Neural cell (in vitro differentiated cells): ENCODE data around the gene CCDC12. TPM values are rescaled to one million over a fixed set of nuclear protein-coding genes. Genes with fewer than 3 reads are reported as not detected.

Experiments
- H2AFZ ChIP-seq: fragments of 200-600, 300-800 bp; sonication (generic), shearing (Covaris generic); 2 replicates; pipeline ENCODE4 v1.6.0; 2014; ENCODE audit warnings: low read depth, mild to moderate bottlenecking, antibody characterized with exemption, low read length, moderate library complexity
- H3F3A ChIP-seq: fragments of 200-600 bp; shearing (Covaris generic); 2 replicates; pipeline ENCODE4 v1.6.1; 2016; ENCODE audit warnings: mild to moderate bottlenecking, moderate library complexity, mixed read lengths, antibody characterized with exemption, low read length; ENCODE audit not compliant: insufficient read depth, poor library complexity, severe bottlenecking
- H3K27ac ChIP-seq: fragments of 200-600, 300-800 bp; sonication (generic), shearing (Covaris generic); 2 replicates; pipeline ENCODE4 v1.5.1; 2014; ENCODE audit warnings: mild to moderate bottlenecking, low read length, moderate library complexity
- H3K27me3 ChIP-seq: fragments of 300-800, 200-600 bp; sonication (generic), shearing (Covaris generic); 2 replicates; pipeline ENCODE4 v1.6.0; 2014; ENCODE audit warnings: mild to moderate bottlenecking, low read depth, low read length, moderate library complexity; ENCODE audit not compliant: insufficient read depth
- H3K36me3 ChIP-seq: fragments of 300-800, 200-600 bp; sonication (generic), shearing (Covaris generic); 2 replicates; pipeline ENCODE4 v1.5.1; 2014; ENCODE audit warnings: mild to moderate bottlenecking, antibody characterized with exemption, low read length, moderate library complexity; ENCODE audit not compliant: insufficient read depth
- H3K4me2 ChIP-seq: fragments of 300-800, 200-600 bp; sonication (generic), shearing (Covaris generic); 2 replicates; pipeline ENCODE4 v1.6.0; 2014; ENCODE audit warnings: mild to moderate bottlenecking, low read length
- H3K4me3 ChIP-seq: fragments of 300-800, 200-600 bp; sonication (generic), shearing (Covaris generic); 2 replicates; pipeline ENCODE4 v1.5.1; 2014; ENCODE audit warnings: mild to moderate bottlenecking, low read length, moderate library complexity
- H3K79me2 ChIP-seq: fragments of 200-600 bp; shearing (Covaris generic); replicated peaks from 2 replicates; pipeline ENCODE4 v1.6.0; 2014; ENCODE audit warnings: mild to moderate bottlenecking, low read length, moderate library complexity; ENCODE audit not compliant: insufficient read depth
- H3K9ac ChIP-seq: fragments of 300-800, 200-600 bp; sonication (generic), shearing (Covaris generic); 2 replicates; pipeline ENCODE4 v1.6.1; 2016; ENCODE audit warnings: mild to moderate bottlenecking, low read length, mixed read lengths
- H3K9me2 ChIP-seq: fragments of 200-600 bp; shearing (Covaris generic); 2 replicates; pipeline ENCODE4 v1.6.1; 2016; ENCODE audit warnings: mild to moderate bottlenecking, low read length, mixed read lengths; ENCODE audit not compliant: insufficient read depth
- H3K9me3 ChIP-seq: fragments of 200-600, 300-800 bp; sonication (generic), shearing (Covaris generic); 2 replicates; pipeline ENCODE4 v1.6.1; 2016; ENCODE audit warnings: mild to moderate bottlenecking, mixed run types, low read length, moderate library complexity, mixed read lengths
- H4K20me1 ChIP-seq: fragments of 200-600 bp; shearing (Covaris generic); 2 replicates; pipeline ENCODE4 v1.6.1; 2016; ENCODE audit warnings: mild to moderate bottlenecking, mixed run types; ENCODE audit not compliant: insufficient read depth
- CTCF ChIP-seq: fragments of 450-650 bp; IDR thresholded peaks from 2 replicates; pipeline ENCODE4 v1.5.1; 2014; ENCODE audit warnings: antibody characterized with exemption, mild to moderate bottlenecking, moderate library complexity; ENCODE audit not compliant: poor library complexity, severe bottlenecking
- EP300 ChIP-seq: fragments of 450-650 bp; conservative IDR thresholded peaks from 2 replicates; pipeline ENCODE4 v1.6.1; 2014; ENCODE audit warnings: antibody characterized with exemption, mild to moderate bottlenecking, moderate library complexity; ENCODE audit not compliant: poor library complexity, severe bottlenecking
- EZH2 ChIP-seq: fragments of 200-600, 300-800 bp; shearing (Covaris generic), sonication (generic); IDR thresholded peaks from 2 replicates; pipeline ENCODE4 v1.6.1; 2014; ENCODE audit warnings: antibody characterized with exemption, low read length, borderline replicate concordance, mild to moderate bottlenecking; ENCODE audit not compliant: insufficient read depth, poor library complexity, severe bottlenecking
- MXI1 ChIP-seq: fragments of 450-650 bp; conservative IDR thresholded peaks from 2 replicates; pipeline ENCODE4 v1.6.1; 2014; ENCODE audit warnings: antibody characterized with exemption, mild to moderate bottlenecking; ENCODE audit not compliant: poor library complexity, severe bottlenecking
- POLR2AphosphoS5 ChIP-seq: IDR thresholded peaks from 2 replicates; pipeline ENCODE4 v1.6.1; 2012
- RAD21 ChIP-seq: fragments of 450-650 bp; conservative IDR thresholded peaks from 2 replicates; pipeline ENCODE4 v1.6.1; 2014; ENCODE audit warnings: antibody characterized with exemption, mild to moderate bottlenecking, moderate library complexity
- REST ChIP-seq: IDR thresholded peaks from 2 replicates; pipeline ENCODE4 v1.6.1; 2012; ENCODE audit warnings: borderline replicate concordance
- SMC3 ChIP-seq: fragments of 450-650 bp; conservative IDR thresholded peaks from 2 replicates; pipeline ENCODE4 v1.6.1; 2014; ENCODE audit warnings: antibody characterized with exemption, mild to moderate bottlenecking, moderate library complexity; ENCODE audit not compliant: poor library complexity
- TAF1 ChIP-seq: IDR thresholded peaks from 2 replicates; pipeline ENCODE4 v1.6.1; 2012; ENCODE audit warnings: low read depth
- polyA plus RNA-seq: library from polyadenylated mRNA; depleted of rRNA; stranded (reverse); fragments of >200 nt; gene quantifications from 2 replicates; pipeline ENCODE4 v1.2.3, GENCODE V29; 2014

The CCDC12 gene
- polyA plus RNA-seq, 1 donor from 2014 or later = 46.4 TPM

- no peak overlapping the region for H2AFZ ChIP-seq
- no peaks in the 10 kb centered on the region for H3K27me3 ChIP-seq
- no peaks in the 10 kb centered on the region for H3K9me2 ChIP-seq
- H3F3A ChIP-seq = no peaks in the 10 kb centered on the region
- peaks cover 10% of the 10 kb centered on the region for H3K79me2 ChIP-seq
- no peak for TF ChIP-seq TAF1
- no peak for TF ChIP-seq EP300
- no peak for TF ChIP-seq MXI1
- no peak for TF ChIP-seq SMC3
- TF ChIP-seq REST = no peak
- no peak for TF ChIP-seq POLR2AphosphoS5
- TF ChIP-seq EZH2 = no peak
- TF ChIP-seq RAD21 = no peak
- TF ChIP-seq CTCF = no peak
- H3K36me3 ChIP-seq = no peaks in the 10 kb centered on the region
- H3K9me3 ChIP-seq = peaks cover 3% of the 10 kb centered on the region
- no peak overlapping the region for H3K4me2 ChIP-seq
- no peak overlapping the region for H3K27ac ChIP-seq
- H4K20me1 ChIP-seq = no peaks in the 10 kb centered on the region
- no peak overlapping the region for H3K4me3 ChIP-seq
- H3K9ac ChIP-seq = no peak overlapping the region
These were observed 34.5 kb downstream of the CCDC12 start for GRCh38 chr3:46942076-46942475.

DNA sequence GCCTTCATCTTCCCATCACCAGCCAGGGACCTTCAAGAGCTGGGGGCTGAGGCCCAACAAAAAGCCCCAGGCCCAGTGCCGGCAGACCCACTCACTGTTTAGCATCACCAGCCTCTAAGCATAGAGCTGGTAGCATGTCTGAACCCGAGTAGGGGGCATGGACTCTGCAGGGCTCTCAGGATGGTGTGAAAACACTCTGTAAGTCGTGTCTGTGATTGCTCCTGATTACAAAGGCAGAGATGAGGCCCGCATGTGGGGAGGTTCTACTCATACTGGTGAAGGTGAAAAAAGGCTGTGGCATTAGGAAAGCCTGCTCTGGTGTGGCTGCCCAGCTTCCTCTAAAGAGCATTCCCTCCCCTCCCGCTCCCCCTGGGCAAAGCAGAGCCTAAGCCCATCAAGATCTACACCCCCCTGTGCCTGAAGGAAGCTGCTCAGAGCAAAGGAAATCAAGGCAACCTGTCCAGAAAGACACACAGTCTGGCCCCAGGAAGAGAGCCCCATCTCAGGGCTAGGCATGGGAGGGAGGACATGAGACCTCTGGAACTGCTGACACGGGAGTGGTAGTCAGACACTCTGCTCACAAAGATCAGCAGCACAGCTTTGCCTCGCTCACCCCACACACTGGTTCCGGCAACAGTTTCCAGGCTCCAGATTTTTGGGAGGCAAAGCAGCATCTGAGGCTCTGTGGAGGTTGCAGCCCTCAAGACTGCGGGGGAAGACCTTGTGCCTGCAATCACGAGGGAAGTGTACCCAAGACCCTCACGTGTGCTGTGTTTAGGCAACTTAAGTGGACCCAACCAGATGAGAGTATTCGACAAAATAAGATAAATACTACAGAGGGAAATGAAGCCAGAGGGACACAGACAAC lies 36.7 kb downstream of the CCDC12 start:
- Histone ChIP-seq H3K4me2 (no peak overlapping the region), H3K36me3 (no peaks in the 10 kb centered on the region)
- TF ChIP-seq TAF1 = no peak
- TF ChIP-seq SMC3 = no peak
- no peak for TF ChIP-seq EP300
- TF ChIP-seq RAD21 = no peak
- no peak for TF ChIP-seq CTCF
- TF ChIP-seq MXI1 = no peak
- TF ChIP-seq EZH2 = no peak
- no peak for TF ChIP-seq POLR2AphosphoS5
- TF ChIP-seq REST = no peak

More for the DNA sequence above, 36.7 kb downstream of the CCDC12 start:
- Histone ChIP-seq H4K20me1 (no peaks in the 10 kb centered on the region), H3K27ac (no peak overlapping the region), H3K9ac (no peak overlapping the region), H3K9me3 (no peaks in the 10 kb centered on the region), H2AFZ (no peak overlapping the region), H3F3A (no peaks in the 10 kb centered on the region), H3K79me2 (peaks cover under 1% of the 10 kb centered on the region), H3K27me3 (no peaks in the 10 kb centered on the region), H3K9me2 (no peaks in the 10 kb centered on the region), H3K4me3 (no peak overlapping the region)
